SK-N-SH (cell line): ENCODE measurements around the gene PUM1. TPM values are rescaled to one million over a fixed set of nuclear protein-coding genes. Genes with fewer than 3 reads are reported as not detected.
A peak's percentile ranks its signal among the peaks of the same experiment; 100 is the strongest.

Source experiments
- CTCF ChIA-PET: fragments of 300-600, 350-600 bp; formaldehyde crosslinking; extraction: SDS; loops from one replicate; lab custom pipeline; 2021; lab: Yijun Ruan, JAX
- POLR2A ChIA-PET: fragments of 350-600 bp; sonication (Branson Sonifier 250); formaldehyde crosslinking; extraction: SDS; loops from one replicate; lab custom pipeline; 2020; ENCODE audit warnings: antibody characterized with exemption, inconsistent platforms; lab: Yijun Ruan, JAX
- DNase-seq: peaks from one replicate; pipeline ENCODE4 v3.0.0; 2012
- H2AFZ ChIP-seq: fragments of 200-600 bp; sonication (generic); 2 replicates; pipeline ENCODE4 v1.8.1; 2016; ENCODE audit warnings: antibody characterized with exemption, mild to moderate bottlenecking, low read depth
- H3F3A ChIP-seq: fragments of 200-600 bp; sonication (generic); replicated peaks from 2 replicates; pipeline ENCODE3; 2016; ENCODE audit warnings: antibody characterized with exemption, mild to moderate bottlenecking; ENCODE audit not compliant: insufficient read depth
- H3K27ac ChIP-seq, 2 experiments: fragments of 200-500 bp in 1 of 2; fragments of 200-600 bp in 1 of 2; sonication (Bioruptor generic) in 1 of 2; sonication (generic), shearing (Covaris generic) in 1 of 2; 2 replicates each; pipeline versions ENCODE4 v1.5.1 to v1.6.1; 2014 to 2016; ENCODE audit warnings: low read depth in 2 of 2, inconsistent platforms in 1 of 2, low read length in 1 of 2, mild to moderate bottlenecking in 1 of 2, mixed read lengths in 1 of 2
- H3K27me3 ChIP-seq: fragments of 200-600 bp; sonication (generic), shearing (Covaris generic); 2 replicates; pipeline ENCODE4 v1.6.1; 2016; ENCODE audit warnings: mixed run types; ENCODE audit not compliant: insufficient read depth
- H3K36me3 ChIP-seq, 2 experiments: fragments of 200-500 bp in 1 of 2; fragments of 200-600 bp in 1 of 2; sonication (Bioruptor generic) in 1 of 2; sonication (generic) in 1 of 2; replicated peaks in 1 of 2; 2 replicates each; pipeline versions ENCODE3 to v1.5.1; 2014 to 2016; ENCODE audit warnings: low read length in 1 of 2, mild to moderate bottlenecking in 1 of 2; ENCODE audit not compliant: insufficient read depth in 2 of 2, control insufficient read depth in 1 of 2
- H3K4me1 ChIP-seq, 2 experiments: fragments of 200-500 bp in 1 of 2; fragments of 200-600 bp in 1 of 2; sonication (Bioruptor generic) in 1 of 2; sonication (generic), shearing (Covaris generic) in 1 of 2; 2 replicates each; pipeline versions ENCODE4 v1.5.1 to v1.6.1; 2014 to 2016; ENCODE audit warnings: low read depth in 1 of 2, low read length in 1 of 2, mixed run types in 1 of 2; ENCODE audit not compliant: insufficient read depth in 2 of 2, control insufficient read depth in 1 of 2
- H3K4me2 ChIP-seq: fragments of 200-600 bp; sonication (generic), shearing (Covaris generic); 2 replicates; pipeline ENCODE4 v1.6.1; 2017; ENCODE audit warnings: mixed run types
- H3K4me3 ChIP-seq, 2 experiments: fragments of 200-500 bp in 1 of 2; fragments of 200-600 bp in 1 of 2; sonication (Bioruptor generic) in 1 of 2; sonication (generic), shearing (Covaris generic) in 1 of 2; 2 replicates each; pipeline versions ENCODE4 v1.5.1 to v1.8.1; 2014 to 2016; ENCODE audit warnings: low read depth in 2 of 2, inconsistent platforms in 1 of 2, low read length in 1 of 2, mild to moderate bottlenecking in 1 of 2, mixed read lengths in 1 of 2, moderate library complexity in 1 of 2
- H3K79me2 ChIP-seq: fragments of 200-600 bp; sonication (generic); 2 replicates; pipeline ENCODE4 v1.8.1; 2017; ENCODE audit warnings: mild to moderate bottlenecking; ENCODE audit not compliant: insufficient read depth
- H3K9ac ChIP-seq: fragments of 200-600 bp; sonication (generic); 2 replicates; pipeline ENCODE4 v1.6.1; 2017; ENCODE audit warnings: mixed run types
- H3K9me2 ChIP-seq: fragments of 200-600 bp; sonication (generic); 2 replicates; pipeline ENCODE4 v1.6.1; 2017; ENCODE audit warnings: mixed run types
- H3K9me3 ChIP-seq: fragments of 200-600 bp; sonication (generic); 2 replicates; pipeline ENCODE4 v1.6.1; 2017; ENCODE audit warnings: mixed run types, mild to moderate bottlenecking, moderate library complexity
- H4K20me1 ChIP-seq: fragments of 200-600 bp; sonication (generic); 2 replicates; pipeline ENCODE4 v1.6.1; 2017; ENCODE audit warnings: mild to moderate bottlenecking, mixed run types; ENCODE audit not compliant: insufficient read depth
- CHD2 ChIP-seq: fragments of 150-350 bp; IDR thresholded peaks from 2 replicates; pipeline ENCODE4 v1.6.1; 2018; ENCODE audit warnings: low read length; ENCODE audit not compliant: partially characterized antibody
- CTCF ChIP-seq: fragments of 200-600 bp; sonication (generic); IDR thresholded peaks from 2 replicates; pipeline ENCODE4 v1.6.1; 2017; ENCODE audit warnings: antibody characterized with exemption, mild to moderate bottlenecking, moderate library complexity
- JUND ChIP-seq: IDR thresholded peaks from 2 replicates; pipeline ENCODE4 v1.4.0; 2012
- MAX ChIP-seq: IDR thresholded peaks from 2 replicates; pipeline ENCODE4 v1.4.0; 2012; ENCODE audit warnings: low read depth
- NRF1 ChIP-seq: IDR thresholded peaks from 2 replicates; pipeline ENCODE4 v1.6.1; 2012; ENCODE audit warnings: low read depth, mild to moderate bottlenecking, low read length
- PBX3 ChIP-seq: IDR thresholded peaks from 2 replicates; pipeline ENCODE4; 2012
- RAD21 ChIP-seq: IDR thresholded peaks from 2 replicates; pipeline ENCODE4 v1.6.1; 2012; ENCODE audit warnings: mild to moderate bottlenecking, low read length
- RFX5 ChIP-seq: IDR thresholded peaks from 2 replicates; pipeline ENCODE4 v1.6.1; 2012; ENCODE audit warnings: mild to moderate bottlenecking, improper control_type of control experiment, low read length
- SIN3A ChIP-seq: IDR thresholded peaks from 2 replicates; pipeline ENCODE4 v1.6.1; 2012; ENCODE audit warnings: low read depth, mild to moderate bottlenecking, low read length, moderate library complexity, borderline replicate concordance
- SMC3 ChIP-seq: IDR thresholded peaks from 2 replicates; pipeline ENCODE4 v1.6.1; 2012; ENCODE audit warnings: low read depth, low read length, improper control_type of control experiment
- TCF12 ChIP-seq: IDR thresholded peaks from 2 replicates; pipeline ENCODE4 v1.4.0; 2012
- WGBS: methylation state at CpG from one replicate; pipeline ENCODE4 v1.1.6; 2017; ENCODE audit warnings: low lambda C conversion rate; 5-methylcytosine and 5-hydroxymethylcytosine counted together
- polyA plus RNA-seq, 3 experiments: library from polyadenylated mRNA; depleted of rRNA; stranded (reverse); fragments of >200 nt; gene quantifications; 2 replicates each; pipeline ENCODE4 v1.2.3, GENCODE V29; 2012

The PUM1 gene
- polyA plus RNA-seq, 1 of the 3 experiments (the other 2 are of a cell fraction): 66.7 TPM

GRCh38 chr1:30911059-30911954, 154.2 kb downstream of the PUM1 start:
- H3K4me1 ChIP-seq: peaks cover 4 to 22% of the 10 kb centered on the region in 2 experiments; a peak in 2 of 4 replicates
- no peaks in the 10 kb centered on the region for H3K9me2 ChIP-seq
- H3K27ac ChIP-seq: no peak overlapping the region
- WGBS: 53% methylated on average over 7 of the region's 9 CpGs
- no peaks in the 10 kb centered on the region for H3K36me3 ChIP-seq
- H2AFZ ChIP-seq: no peak overlapping the region
- no peaks in the 10 kb centered on the region for H3F3A ChIP-seq
- peaks cover 18% of the 10 kb centered on the region for H3K79me2 ChIP-seq
- POLR2A ChIA-PET: interaction anchor here (0.6 to 1.9 kb wide), 3 partner anchors 110 to 115 kb away, joined by 3 to 10 read pairs (median 3); no protein-coding TSS in a partner anchor
- H3K9ac ChIP-seq: no peak overlapping the region
- peaks cover 14% of the 10 kb centered on the region for H4K20me1 ChIP-seq
- no peaks in the 10 kb centered on the region for H3K27me3 ChIP-seq
- DNase-seq: peak; percentile 88
- TF ChIP-seq RFX5 (0 out of 2 replicates have a peak, but pooled peaks have one; percentile 25), CHD2 (peak; percentile 94), RAD21 (peak; percentile 98), PBX3 (no peak), JUND (no peak), SMC3 (peak; percentile 100), SIN3A (0 out of 2 replicates have a peak, but pooled peaks have one; percentile 52), NRF1 (peak; percentile 37; the same call in 1 of the 2 replicates), TCF12 (no peak), CTCF (peak; percentile 87), MAX (no peak)
- no peak overlapping the region for H3K4me2 ChIP-seq
- H3K9me3 ChIP-seq: no peaks in the 10 kb centered on the region
- H3K4me3 ChIP-seq: no peak overlapping the region; a peak in 1 of 4 replicates
- CTCF ChIA-PET: interaction anchor here (0.6 to 47.0 kb wide), 54 partner anchors 7 to 642 kb away, joined by 3 to 1422 read pairs (median 5); partner anchors contain the start of genes MATN1 and PUM1
